ENCODE data around the gene PFN3. TPM values are rescaled to one million over a fixed set of nuclear protein-coding genes. Genes with fewer than 3 reads are reported as not detected.
A peak's percentile ranks its signal among the peaks of the same experiment; 100 is the strongest.

Gene PFN3
- polyA plus RNA-seq, 1 donor (not counting 4 experiments of a cell fraction or from before 2014, with no cell fraction given): not detected

- no peak for DNase-seq (ENCODE audit: low read depth, low spot score)
- TF ChIP-seq EZH2 (IDR thresholded peaks at IDR 0.05; ENCODE audit: low read length) (no peak), CTCF (optimal IDR thresholded peaks at IDR 0.05 in 1 of 3, IDR thresholded peaks at IDR 0.05 in 1 of 3, conservative IDR thresholded peaks at IDR 0.05 in 1 of 3; ENCODE audit: extremely low read depth in 1 of 3, insufficient read depth in 2 of 3, low read length in 3 of 3) (no peak)
- peak; percentile 74 for FAIRE-seq
- H3K27ac ChIP-seq (ENCODE audit: control insufficient read depth, insufficient read depth, low read length): no peak overlapping the region
- dilution Hi-C loops (cut with MboI; ENCODE audit: extremely low pct_ligation_motif_present, low sequenced_read_pairs): no loop called here
- H3K4me3 ChIP-seq (ENCODE audit: control insufficient read depth in 2 of 3, extremely low read depth in 1 of 3, insufficient read depth in 2 of 3, low read depth in 1 of 3, low read length in 3 of 3): peak overlapping the region in 2 of 3 experiments; percentile 27 to 32
- no peak overlapping the region for H3K9ac ChIP-seq (ENCODE audit: control insufficient read depth, extremely low read depth, insufficient read depth, low read length)
- H3K4me2 ChIP-seq (ENCODE audit: control insufficient read depth, extremely low read depth, insufficient read depth, low read depth, low read length): peak overlapping the region; percentile 70
- peaks cover 0 to 4% of the 10 kb centered on the region in 2 experiments for H3K36me3 ChIP-seq (ENCODE audit: control insufficient read depth in 2 of 2, extremely low read depth in 1 of 2, insufficient read depth in 2 of 2, low read length in 2 of 2)
- peak overlapping the region; percentile 49 for H2AFZ ChIP-seq (ENCODE audit: control insufficient read depth, low read length)
- H3K9me1 ChIP-seq (ENCODE audit: control insufficient read depth, extremely low read depth, insufficient read depth, low read length): peaks cover 2% of the 10 kb centered on the region
- H3K4me1 ChIP-seq (ENCODE audit: control insufficient read depth, extremely low read depth, insufficient read depth, low read length): peaks cover 35% of the 10 kb centered on the region
- no peaks in the 10 kb centered on the region for H3K79me2 ChIP-seq (ENCODE audit: control insufficient read depth, insufficient read depth, low read length)
- H3K9me3 ChIP-seq (ENCODE audit: control insufficient read depth, low read depth, low read length): no peaks in the 10 kb centered on the region
- H3K27me3 ChIP-seq (ENCODE audit: control insufficient read depth, extremely low read depth, insufficient read depth, low read length): no peaks in the 10 kb centered on the region
- H4K20me1 ChIP-seq (ENCODE audit: control insufficient read depth, extremely low read depth, insufficient read depth, low read length): no peaks in the 10 kb centered on the region
These were observed 26.2 kb downstream of the PFN3 start for GRCh38 chr5:177374211-177374610.

- H2AFZ ChIP-seq (ENCODE audit: control insufficient read depth, low read length): peak overlapping the region; percentile 49
- H4K20me1 ChIP-seq (ENCODE audit: control insufficient read depth, extremely low read depth, insufficient read depth, low read length): no peaks in the 10 kb centered on the region
- peaks cover 2% of the 10 kb centered on the region for H3K9me1 ChIP-seq (ENCODE audit: control insufficient read depth, extremely low read depth, insufficient read depth, low read length)
- H3K9ac ChIP-seq (ENCODE audit: control insufficient read depth, extremely low read depth, insufficient read depth, low read length): no peak overlapping the region
- peak overlapping the region in 2 of 3 experiments; percentile 27 to 32 for H3K4me3 ChIP-seq (ENCODE audit: control insufficient read depth in 2 of 3, extremely low read depth in 1 of 3, insufficient read depth in 2 of 3, low read depth in 1 of 3, low read length in 3 of 3)
- H3K27ac ChIP-seq (ENCODE audit: control insufficient read depth, insufficient read depth, low read length): no peak overlapping the region
- dilution Hi-C loops (cut with MboI; ENCODE audit: extremely low pct_ligation_motif_present, low sequenced_read_pairs): no loop called here
- peak overlapping the region; percentile 70 for H3K4me2 ChIP-seq (ENCODE audit: control insufficient read depth, extremely low read depth, insufficient read depth, low read depth, low read length)
- H3K4me1 ChIP-seq (ENCODE audit: control insufficient read depth, extremely low read depth, insufficient read depth, low read length): peaks cover 35% of the 10 kb centered on the region
- no peaks in the 10 kb centered on the region for H3K79me2 ChIP-seq (ENCODE audit: control insufficient read depth, insufficient read depth, low read length)
- TF ChIP-seq EZH2 (IDR thresholded peaks at IDR 0.05; ENCODE audit: low read length) (no peak), CTCF (optimal IDR thresholded peaks at IDR 0.05 in 1 of 3, IDR thresholded peaks at IDR 0.05 in 1 of 3, conservative IDR thresholded peaks at IDR 0.05 in 1 of 3; ENCODE audit: extremely low read depth in 1 of 3, insufficient read depth in 2 of 3, low read length in 3 of 3) (no peak)
- peaks cover 0 to 7% of the 10 kb centered on the region in 2 experiments for H3K36me3 ChIP-seq (ENCODE audit: control insufficient read depth in 2 of 2, extremely low read depth in 1 of 2, insufficient read depth in 2 of 2, low read length in 2 of 2)
- H3K27me3 ChIP-seq (ENCODE audit: control insufficient read depth, extremely low read depth, insufficient read depth, low read length): no peaks in the 10 kb centered on the region
- no peak for DNase-seq (ENCODE audit: low read depth, low spot score)
- FAIRE-seq: no peak
- no peaks in the 10 kb centered on the region for H3K9me3 ChIP-seq (ENCODE audit: control insufficient read depth, low read depth, low read length)
These were observed 26.7 kb downstream of the PFN3 start for GRCh38 chr5:177373806-177374205.

All from keratinocyte (primary cell).